Lower leg skin (tissue), 3 donors: Measurements from ENCODE around the gene LRP1B.

ENCODE experiments used
- POLR2A ChIP-seq, 2 donors: fragments of 450-650 bp; IDR thresholded peaks; one replicate each; pipeline ENCODE4 v1.6.1; 2016 to 2017; ENCODE audit warnings: antibody characterized with exemption in 2 of 2, mild to moderate bottlenecking in 1 of 2, moderate library complexity in 1 of 2
- TF ChIP-seq, protein P1 (sequence below), 3 donors: fragments of 450-650 bp; IDR thresholded peaks; one replicate each; pipeline ENCODE4 v1.5.1; 2016; ENCODE audit warnings: antibody characterized with exemption in 3 of 3, mild to moderate bottlenecking in 3 of 3, moderate library complexity in 2 of 3

DNA sequence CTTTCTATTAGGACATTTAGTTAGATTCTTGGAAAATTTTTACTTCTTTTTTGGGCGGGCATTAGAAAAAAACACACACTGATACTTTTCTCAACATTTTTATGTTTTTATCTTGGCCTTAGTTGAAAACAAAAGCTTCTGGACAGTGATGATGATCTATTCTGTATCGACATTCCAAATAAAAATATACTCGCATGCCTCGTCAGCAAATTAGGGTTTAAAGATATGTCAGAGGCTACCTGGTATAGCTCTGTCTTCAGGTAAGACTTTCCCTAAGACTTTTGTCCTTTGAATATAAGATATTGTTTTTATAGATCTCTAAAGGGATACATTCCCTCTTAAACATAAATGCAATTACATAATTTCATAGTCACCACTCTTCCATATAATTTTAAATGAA lies 816.8 kb downstream of the LRP1B start:
- TF ChIP-seq POLR2A (IDR thresholded peaks at IDR 0.05), result no peak
- TF ChIP-seq, protein P1, sequence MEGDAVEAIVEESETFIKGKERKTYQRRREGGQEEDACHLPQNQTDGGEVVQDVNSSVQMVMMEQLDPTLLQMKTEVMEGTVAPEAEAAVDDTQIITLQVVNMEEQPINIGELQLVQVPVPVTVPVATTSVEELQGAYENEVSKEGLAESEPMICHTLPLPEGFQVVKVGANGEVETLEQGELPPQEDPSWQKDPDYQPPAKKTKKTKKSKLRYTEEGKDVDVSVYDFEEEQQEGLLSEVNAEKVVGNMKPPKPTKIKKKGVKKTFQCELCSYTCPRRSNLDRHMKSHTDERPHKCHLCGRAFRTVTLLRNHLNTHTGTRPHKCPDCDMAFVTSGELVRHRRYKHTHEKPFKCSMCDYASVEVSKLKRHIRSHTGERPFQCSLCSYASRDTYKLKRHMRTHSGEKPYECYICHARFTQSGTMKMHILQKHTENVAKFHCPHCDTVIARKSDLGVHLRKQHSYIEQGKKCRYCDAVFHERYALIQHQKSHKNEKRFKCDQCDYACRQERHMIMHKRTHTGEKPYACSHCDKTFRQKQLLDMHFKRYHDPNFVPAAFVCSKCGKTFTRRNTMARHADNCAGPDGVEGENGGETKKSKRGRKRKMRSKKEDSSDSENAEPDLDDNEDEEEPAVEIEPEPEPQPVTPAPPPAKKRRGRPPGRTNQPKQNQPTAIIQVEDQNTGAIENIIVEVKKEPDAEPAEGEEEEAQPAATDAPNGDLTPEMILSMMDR (IDR thresholded peaks at IDR 0.05), result no peak
